GM19372 (cell line): ENCODE data around the gene RAB11FIP5.

ENCODE experiments used
- ATAC-seq: cut with Tn5 transposase; IDR thresholded peaks from one replicate; pipeline ENCODE4 v1.9.1; 2021; ENCODE audit warnings: mild to moderate bottlenecking, low read depth, moderate library complexity; ENCODE audit not compliant: unreplicated experiment

Gene RAB11FIP5

GRCh38 chr2:73085691-73086090 lies 27.1 kb downstream of the RAB11FIP5 start:
- ATAC-seq = peak; percentile 92

- no peak for ATAC-seq
These were observed 27.8 kb downstream of the RAB11FIP5 start for GRCh38 chr2:73084971-73085370.

- no peak for ATAC-seq
These were observed 28.6 kb downstream of the RAB11FIP5 start for GRCh38 chr2:73083886-73084800.

GRCh38 chr2:73082523-73083410 lies 30.0 kb downstream of the RAB11FIP5 start:
- ATAC-seq = no peak

- ATAC-seq = no peak
These were observed 31.5 kb downstream of the RAB11FIP5 start for GRCh38 chr2:73081181-73081671.

GRCh38 chr2:73080321-73081131 lies 32.2 kb downstream of the RAB11FIP5 start:
- no peak for ATAC-seq

- no peak for ATAC-seq
These were observed 33.1 kb downstream of the RAB11FIP5 start for GRCh38 chr2:73079636-73080035.

- ATAC-seq = no peak
These were observed 34.0 kb downstream of the RAB11FIP5 start for GRCh38 chr2:73078457-73079411.

- no peak for ATAC-seq
These were observed 35.3 kb downstream of the RAB11FIP5 start for GRCh38 chr2:73077424-73077795.

- no peak for ATAC-seq
These were observed 35.9 kb downstream of the RAB11FIP5 start for GRCh38 chr2:73076701-73077423.

GRCh38 chr2:73075477-73076373 lies 37.0 kb downstream of the RAB11FIP5 start:
- no peak for ATAC-seq

- no peak for ATAC-seq
These were observed 38.4 kb downstream of the RAB11FIP5 start for GRCh38 chr2:73074110-73075069.

GRCh38 chr2:73072416-73072815 lies 40.3 kb downstream of the RAB11FIP5 start:
- ATAC-seq = no peak

GRCh38 chr2:73072129-73072395 lies 40.7 kb downstream of the RAB11FIP5 start:
- no peak for ATAC-seq

GRCh38 chr2:73071360-73072128 lies 41.2 kb downstream of the RAB11FIP5 start, which contains the start of gene SFXN5:
TSS of gene SFXN5 (minus strand) at chr2:73071712. CDS start at chr2:73071705, 7 bp downstream.
- ATAC-seq = peak; percentile 92
